BLaER1 (cell line): ENCODE measurements around the gene TMEM132C.

Source experiments
- H3K27ac ChIP-seq: shearing (Covaris generic); formaldehyde crosslinking; 2 replicates; pipeline ENCODE4 v1.8.1; 2022
- H3K27me3 ChIP-seq: shearing (Covaris generic); formaldehyde crosslinking; 2 replicates; pipeline ENCODE4 v1.8.1; 2022
- H3K36me3 ChIP-seq: shearing (Covaris generic); formaldehyde crosslinking; 2 replicates; pipeline ENCODE4 v1.8.1; 2022
- H3K4me1 ChIP-seq: shearing (Covaris generic); formaldehyde crosslinking; 2 replicates; pipeline ENCODE4 v1.8.1; 2022
- H3K4me2 ChIP-seq: shearing (Covaris generic); formaldehyde crosslinking; 2 replicates; pipeline ENCODE4 v1.8.1; 2022
- H3K4me3 ChIP-seq: shearing (Covaris generic); formaldehyde crosslinking; 2 replicates; pipeline ENCODE4 v1.8.1; 2022
- H3K9ac ChIP-seq: shearing (Covaris generic); formaldehyde crosslinking; 2 replicates; pipeline ENCODE4 v1.8.1; 2022
- H3K9me3 ChIP-seq: shearing (Covaris generic); formaldehyde crosslinking; 2 replicates; pipeline ENCODE4 v1.8.1; 2022
- H4K20me1 ChIP-seq: shearing (Covaris generic); formaldehyde crosslinking; 2 replicates; pipeline ENCODE4 v1.8.1; 2022
- Cebpa-rat ChIP-seq: shearing (Covaris generic); IDR thresholded peaks from 2 replicates; pipeline ENCODE4 v1.8.1; 2022

The TMEM132C gene

DNA sequence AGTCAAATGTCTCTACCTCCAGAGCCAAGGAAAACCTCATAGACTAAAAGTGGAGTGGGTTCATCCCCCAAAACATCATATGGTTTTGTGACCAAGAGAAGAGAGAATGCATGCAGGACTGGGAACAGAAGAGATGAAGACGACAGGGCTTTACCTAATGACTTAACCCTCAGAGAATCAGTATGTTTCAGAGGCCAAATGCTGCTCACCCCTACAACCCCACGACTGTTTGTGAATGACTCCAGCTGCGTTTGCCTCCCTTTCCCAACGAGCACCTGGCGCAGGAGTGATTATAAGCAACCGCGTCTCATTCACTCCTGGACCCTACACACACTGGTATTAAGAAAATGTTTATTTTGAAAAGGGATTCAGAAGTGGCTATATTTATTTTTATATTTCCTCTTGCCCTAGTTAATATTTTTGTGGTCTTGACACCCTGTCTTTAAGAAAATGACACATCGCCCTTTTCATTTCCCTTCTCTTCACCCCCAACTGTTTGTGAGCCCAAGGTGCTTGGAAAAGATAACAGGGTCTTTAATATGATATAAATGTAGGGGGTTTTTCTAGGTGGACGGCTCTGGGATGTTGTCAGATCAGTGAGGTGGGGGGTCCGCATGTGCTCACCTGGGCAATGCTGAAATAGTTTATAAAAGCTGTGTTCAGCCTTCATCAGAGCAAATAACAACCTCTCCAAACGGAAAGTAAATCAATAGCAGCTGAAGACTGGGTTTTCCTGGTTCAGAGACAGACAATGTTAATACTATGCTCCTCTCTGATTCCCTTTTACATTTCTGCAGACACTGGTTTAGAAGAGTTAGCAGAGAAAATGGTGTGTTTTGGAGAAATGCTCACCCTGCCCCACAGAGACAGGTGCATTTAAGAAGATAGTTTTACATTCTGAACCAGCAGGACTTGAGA, 479.1 kb downstream of the TMEM132C start:
- Histone ChIP-seq H3K9me3 (no peaks in the 10 kb centered on the region), H3K4me1 (peaks cover 45% of the 10 kb centered on the region), H3K4me3 (no peak overlapping the region), H3K4me2 (peak overlapping the region; percentile 77), H3K27me3 (no peaks in the 10 kb centered on the region), H3K27ac (0 out of 2 replicates have a peak overlapping the region, but pooled peaks have one; percentile 27), H3K36me3 (no peaks in the 10 kb centered on the region), H4K20me1 (no peaks in the 10 kb centered on the region), H3K9ac (no peak overlapping the region)
- no peak for TF ChIP-seq Cebpa-rat

DNA sequence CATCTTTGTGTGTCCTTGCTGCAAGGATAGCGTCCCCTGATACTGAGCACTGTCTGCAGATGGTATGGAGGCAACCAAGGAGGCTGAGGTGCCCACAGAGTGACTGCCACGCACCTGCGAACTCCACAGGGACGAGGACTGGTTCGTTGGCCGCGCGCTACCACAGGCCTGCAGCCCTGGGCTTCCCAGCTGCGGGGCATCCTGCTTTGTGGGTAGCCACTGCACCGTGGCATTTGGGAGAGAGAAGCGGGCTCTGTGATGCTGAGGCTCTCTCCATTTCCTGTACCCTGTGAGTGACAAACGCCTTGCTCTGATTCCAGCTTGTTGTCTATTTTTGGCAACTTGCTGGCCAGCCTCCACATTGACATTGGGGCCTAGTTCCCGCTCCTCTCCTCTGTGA, 480.5 kb downstream of the TMEM132C start:
- no peaks in the 10 kb centered on the region for H4K20me1 ChIP-seq
- H3K4me3 ChIP-seq = no peak overlapping the region
- H3K4me2 ChIP-seq = peak overlapping the region; percentile 77
- H3K9me3 ChIP-seq = no peaks in the 10 kb centered on the region
- no peak overlapping the region for H3K9ac ChIP-seq
- TF ChIP-seq Cebpa-rat = no peak
- peaks cover 45% of the 10 kb centered on the region for H3K4me1 ChIP-seq
- no peak overlapping the region for H3K27ac ChIP-seq
- H3K36me3 ChIP-seq = no peaks in the 10 kb centered on the region
- H3K27me3 ChIP-seq = no peaks in the 10 kb centered on the region

DNA sequence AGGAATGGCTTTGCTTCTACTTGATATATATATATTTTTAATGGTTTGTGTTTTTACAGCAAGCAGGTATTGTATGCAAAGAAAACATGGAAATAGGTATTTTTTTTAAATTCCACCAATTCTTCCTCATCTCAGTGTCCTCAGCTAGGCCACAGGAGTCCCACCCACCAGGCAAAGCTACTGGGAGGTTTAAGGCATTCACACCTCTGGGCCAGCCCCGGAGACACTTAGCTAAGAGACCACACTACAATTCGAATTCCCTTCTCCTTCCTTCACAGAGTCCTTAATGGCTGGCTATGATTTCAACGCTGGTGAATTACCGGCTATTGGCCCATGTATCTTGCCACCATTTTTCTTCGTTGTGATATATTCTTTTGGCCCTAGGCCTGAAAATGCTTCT, 485.4 kb downstream of the TMEM132C start:
- no peak for TF ChIP-seq Cebpa-rat
- Histone ChIP-seq H3K9me3 (no peaks in the 10 kb centered on the region; the same call in 1 of the 2 replicates), H3K4me2 (no peak overlapping the region), H3K36me3 (no peaks in the 10 kb centered on the region), H3K9ac (no peak overlapping the region), H3K4me3 (no peak overlapping the region), H4K20me1 (no peaks in the 10 kb centered on the region), H3K27ac (no peak overlapping the region), H3K4me1 (peaks cover 9% of the 10 kb centered on the region), H3K27me3 (no peaks in the 10 kb centered on the region)

DNA sequence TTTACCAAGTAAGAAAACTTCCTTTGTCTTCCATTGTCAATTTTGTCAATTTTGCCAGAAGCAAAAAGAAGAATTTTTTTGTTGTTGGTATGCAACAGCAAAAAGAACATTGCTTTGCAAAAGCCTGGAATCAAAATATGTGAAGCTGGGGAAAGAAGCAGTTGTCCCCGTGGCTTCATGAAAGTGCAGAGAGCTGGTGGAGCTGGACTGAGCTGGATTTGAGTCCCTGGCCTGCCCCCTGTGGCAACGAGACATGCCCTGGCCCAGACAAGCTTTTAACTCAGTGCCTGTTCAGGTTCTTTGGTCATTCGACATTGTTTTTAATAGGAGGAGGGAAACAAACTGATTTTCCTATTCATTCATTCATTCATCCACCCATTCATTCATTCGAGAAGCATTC, 486.5 kb downstream of the TMEM132C start:
- H3K36me3 ChIP-seq = no peaks in the 10 kb centered on the region
- H3K9me3 ChIP-seq = no peaks in the 10 kb centered on the region; the same call in 1 of the 2 replicates
- TF ChIP-seq Cebpa-rat = no peak
- H3K27ac ChIP-seq = no peak overlapping the region
- no peaks in the 10 kb centered on the region for H3K4me1 ChIP-seq
- H4K20me1 ChIP-seq = no peaks in the 10 kb centered on the region
- no peaks in the 10 kb centered on the region for H3K27me3 ChIP-seq
- no peak overlapping the region for H3K9ac ChIP-seq
- H3K4me3 ChIP-seq = no peak overlapping the region
- H3K4me2 ChIP-seq = no peak overlapping the region

DNA sequence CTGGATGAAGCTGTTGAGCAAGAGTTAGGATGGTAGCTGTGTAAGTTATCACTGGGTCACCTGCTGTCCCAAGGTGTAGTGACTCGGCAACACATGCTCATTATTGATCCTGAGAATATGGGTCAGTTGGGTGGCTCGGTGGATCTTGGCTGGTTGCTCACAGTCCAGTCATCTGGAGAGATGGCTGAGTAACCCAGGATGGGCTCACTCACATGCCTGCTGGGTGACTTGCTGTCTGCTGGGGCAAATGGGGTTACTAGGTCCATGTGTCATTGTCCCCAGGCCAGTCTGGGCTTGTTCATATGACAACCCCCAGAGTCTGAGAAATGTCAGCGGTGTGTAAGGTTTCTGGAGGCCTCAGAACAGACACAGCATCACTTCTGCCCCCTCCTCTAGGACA, 487.3 kb downstream of the TMEM132C start:
- no peak for TF ChIP-seq Cebpa-rat
- no peak overlapping the region for H3K27ac ChIP-seq
- H3K4me3 ChIP-seq = no peak overlapping the region
- no peaks in the 10 kb centered on the region for H4K20me1 ChIP-seq
- H3K36me3 ChIP-seq = no peaks in the 10 kb centered on the region
- H3K9ac ChIP-seq = no peak overlapping the region
- H3K9me3 ChIP-seq = no peaks in the 10 kb centered on the region; the same call in 1 of the 2 replicates
- no peak overlapping the region for H3K4me2 ChIP-seq
- no peaks in the 10 kb centered on the region for H3K4me1 ChIP-seq
- no peaks in the 10 kb centered on the region for H3K27me3 ChIP-seq

DNA sequence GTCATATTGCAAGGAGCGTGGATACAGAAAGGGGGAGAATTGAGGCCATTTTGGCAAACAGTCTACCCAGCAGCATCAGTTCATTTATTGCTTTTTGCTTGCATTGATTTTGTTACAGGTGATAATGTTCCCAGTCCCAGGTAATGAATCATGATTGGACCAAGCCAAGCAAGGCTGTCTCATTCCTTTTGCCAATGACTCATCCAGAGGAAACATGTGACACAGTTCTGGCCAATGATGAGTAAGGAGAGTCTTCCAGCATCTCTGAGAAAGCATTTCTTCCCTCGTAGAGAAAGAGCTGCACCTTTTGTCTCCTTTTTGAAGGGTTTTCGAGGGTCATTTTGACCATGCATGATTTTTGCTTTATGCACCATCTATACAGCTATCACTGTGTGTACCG, 488.6 kb downstream of the TMEM132C start:
- H3K9ac ChIP-seq = no peak overlapping the region
- no peaks in the 10 kb centered on the region for H4K20me1 ChIP-seq
- H3K27ac ChIP-seq = no peak overlapping the region
- no peaks in the 10 kb centered on the region for H3K4me1 ChIP-seq
- H3K9me3 ChIP-seq = no peaks in the 10 kb centered on the region; the same call in 1 of the 2 replicates
- H3K4me2 ChIP-seq = no peak overlapping the region
- no peaks in the 10 kb centered on the region for H3K27me3 ChIP-seq
- H3K36me3 ChIP-seq = no peaks in the 10 kb centered on the region
- TF ChIP-seq Cebpa-rat = no peak
- H3K4me3 ChIP-seq = no peak overlapping the region
